Cardiac muscle cell (in vitro differentiated cells and primary cell): Measurements from ENCODE around the gene CHM. TPM values are rescaled to one million over a fixed set of nuclear protein-coding genes. Genes with fewer than 3 reads are reported as not detected.
"Not testable (repeated sequence)": the region's sequence is repeated elsewhere in the genome, so short reads cannot be mapped to it uniquely, and the experiment has no call there.

ENCODE experiments used
- DNase-seq, 2 donors: peaks; one replicate each; pipeline versions ENCODE4 v3.0.0 to v3.0.0-alpha.2; 2010 to 2017; ENCODE audit warnings: low read depth in 1 of 2, low spot score in 1 of 2
- H3K27ac ChIP-seq: fragments of 200-600 bp; sonication (generic); 2 replicates; pipeline ENCODE4 v1.5.1; 2016
- H3K27me3 ChIP-seq: fragments of 200-600 bp; sonication (generic); 2 replicates; pipeline ENCODE4 v1.6.0; 2016; ENCODE audit warnings: control low read depth
- H3K36me3 ChIP-seq: fragments of 200-600 bp; sonication (generic); 2 replicates; pipeline ENCODE4 v1.5.1; 2016; ENCODE audit warnings: control low read depth
- H3K4me1 ChIP-seq: fragments of 200-600 bp; sonication (generic); 2 replicates; pipeline ENCODE4 v1.8.1; 2017; ENCODE audit warnings: low read depth, mild to moderate bottlenecking, mixed run types
- H3K4me3 ChIP-seq: fragments of 200-600 bp; sonication (generic); 2 replicates; pipeline ENCODE4 v1.5.1; 2016; ENCODE audit warnings: mild to moderate bottlenecking
- H3K9me3 ChIP-seq: fragments of 200-600 bp; sonication (generic); 2 replicates; pipeline ENCODE4 v1.5.1; 2017; ENCODE audit warnings: low read depth, mild to moderate bottlenecking, control low read depth
- CTCF ChIP-seq: IDR thresholded peaks from 2 replicates; pipeline ENCODE4 v1.5.1; 2012; ENCODE audit warnings: low read depth, mild to moderate bottlenecking, low read length
- polyA plus RNA-seq: library from polyadenylated mRNA; unstranded; fragments of >200 nt; fragmentation: Nextera tagmentation; extraction: Ambion mirVana; gene quantifications from 2 replicates; pipeline ENCODE4 v1.2.1, GENCODE V29; 2016
- total RNA-seq: library from RNA; depleted of rRNA; stranded (reverse); fragments of >200 nt; gene quantifications from 2 replicates; pipeline ENCODE4 v1.2.3, GENCODE V29; 2016

Gene CHM
- total and polyA plus RNA-seq, 2 experiments from 2014 or later = 8.7 to 12.4 TPM

GRCh38 chrX:85955510-85955909 is 91.8 kb downstream of the CHM start:
- Histone ChIP-seq H3K27ac (no peak overlapping the region), H3K9me3 (no peaks in the 10 kb centered on the region), H3K36me3 (no peaks in the 10 kb centered on the region), H3K4me3 (no peak overlapping the region), H3K4me1 (no peaks in the 10 kb centered on the region), H3K27me3 (no peaks in the 10 kb centered on the region)
- no peak for TF ChIP-seq CTCF
- no peak for DNase-seq

GRCh38 chrX:85944751-85945150 is 102.6 kb downstream of the CHM start:
- not testable (repeated sequence) for H3K4me3 ChIP-seq, DNase-seq, H3K27me3 ChIP-seq, H3K4me1 ChIP-seq, H3K9me3 ChIP-seq, H3K27ac ChIP-seq, H3K36me3 ChIP-seq

GRCh38 chrX:85941275-85941674 is 106.1 kb downstream of the CHM start:
- Histone ChIP-seq H3K36me3 (no peaks in the 10 kb centered on the region), H3K27ac (no peak overlapping the region), H3K9me3 (peaks cover 3% of the 10 kb centered on the region), H3K27me3 (no peaks in the 10 kb centered on the region), H3K4me1 (no peaks in the 10 kb centered on the region), H3K4me3 (no peak overlapping the region)
- TF ChIP-seq CTCF = no peak
- DNase-seq = no peak

- not testable (repeated sequence) for H3K27me3 ChIP-seq, H3K9me3 ChIP-seq, H3K36me3 ChIP-seq, H3K4me3 ChIP-seq, DNase-seq, H3K27ac ChIP-seq, H3K4me1 ChIP-seq
These were observed 107.4 kb downstream of the CHM start for GRCh38 chrX:85939942-85940341.

- not testable (repeated sequence) for H3K27ac ChIP-seq, H3K27me3 ChIP-seq, H3K4me1 ChIP-seq, DNase-seq, H3K4me3 ChIP-seq, H3K9me3 ChIP-seq, H3K36me3 ChIP-seq
These were observed 113.0 kb downstream of the CHM start for GRCh38 chrX:85934399-85934798.

- H3K4me1 ChIP-seq = no peaks in the 10 kb centered on the region
- no peak overlapping the region for H3K4me3 ChIP-seq
- no peak overlapping the region for H3K27ac ChIP-seq
- H3K9me3 ChIP-seq = no peaks in the 10 kb centered on the region
- H3K36me3 ChIP-seq = no peaks in the 10 kb centered on the region
- TF ChIP-seq CTCF = no peak
- no peaks in the 10 kb centered on the region for H3K27me3 ChIP-seq
- DNase-seq = no peak
These were observed 117.3 kb downstream of the CHM start for GRCh38 chrX:85930099-85930498.

GRCh38 chrX:85928606-85929005 is 118.8 kb downstream of the CHM start:
- H3K36me3 ChIP-seq = no peaks in the 10 kb centered on the region
- H3K9me3 ChIP-seq = no peaks in the 10 kb centered on the region
- DNase-seq = no peak
- no peak overlapping the region for H3K4me3 ChIP-seq
- no peaks in the 10 kb centered on the region for H3K4me1 ChIP-seq
- no peak for TF ChIP-seq CTCF
- no peaks in the 10 kb centered on the region for H3K27me3 ChIP-seq
- no peak overlapping the region for H3K27ac ChIP-seq
